ENCODE data around the gene CCL24. TPM values are rescaled to one million over a fixed set of nuclear protein-coding genes. Genes with fewer than 3 reads are reported as not detected.

CCL24 gene
- total and polyA plus RNA-seq, 2 donors from 2014 or later: not detected

DNA sequence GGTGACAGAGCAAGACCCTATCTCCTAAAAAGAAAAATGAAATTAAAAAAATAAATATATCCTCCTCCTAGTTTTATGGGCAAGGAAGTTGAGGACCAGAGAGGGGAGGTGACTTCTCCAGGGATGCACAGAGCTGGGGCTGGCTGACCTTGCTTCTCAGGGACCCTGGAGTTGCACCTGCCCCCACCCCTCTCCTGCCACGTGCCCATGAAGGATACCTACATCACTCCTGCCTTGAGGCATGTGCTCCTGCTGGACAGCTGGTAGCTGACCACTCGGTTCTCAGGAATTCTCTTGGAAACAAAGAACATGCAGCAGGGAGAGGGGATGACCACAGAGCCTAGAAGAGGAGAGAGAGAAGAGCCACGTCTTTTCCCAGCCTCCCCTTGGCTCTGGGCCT is 522 bp downstream of the CCL24 start:
- no peaks in the 10 kb centered on the region for H3K36me3 ChIP-seq (ENCODE audit: control insufficient read depth in 2 of 3, insufficient read depth in 3 of 3, low read length in 3 of 3)
- no peaks in the 10 kb centered on the region for H3K27me3 ChIP-seq (ENCODE audit: control insufficient read depth, insufficient read depth, low read length)
- no peaks in the 10 kb centered on the region for H3K4me1 ChIP-seq (ENCODE audit: control insufficient read depth in 2 of 3, insufficient read depth in 2 of 3, low read depth in 1 of 3, low read length in 3 of 3)
- H3K27ac ChIP-seq (ENCODE audit: low read depth in 2 of 2, low read length in 2 of 2): no peak overlapping the region
- H3K9ac ChIP-seq (ENCODE audit: low read length in 3 of 3): no peak overlapping the region
- no peak overlapping the region for H3K4me3 ChIP-seq (ENCODE audit: low read length in 3 of 3)
- no peak for DNase-seq
- intact Hi-C loops (cut with DNase I): no loop called here
- TF ChIP-seq, protein P1, sequence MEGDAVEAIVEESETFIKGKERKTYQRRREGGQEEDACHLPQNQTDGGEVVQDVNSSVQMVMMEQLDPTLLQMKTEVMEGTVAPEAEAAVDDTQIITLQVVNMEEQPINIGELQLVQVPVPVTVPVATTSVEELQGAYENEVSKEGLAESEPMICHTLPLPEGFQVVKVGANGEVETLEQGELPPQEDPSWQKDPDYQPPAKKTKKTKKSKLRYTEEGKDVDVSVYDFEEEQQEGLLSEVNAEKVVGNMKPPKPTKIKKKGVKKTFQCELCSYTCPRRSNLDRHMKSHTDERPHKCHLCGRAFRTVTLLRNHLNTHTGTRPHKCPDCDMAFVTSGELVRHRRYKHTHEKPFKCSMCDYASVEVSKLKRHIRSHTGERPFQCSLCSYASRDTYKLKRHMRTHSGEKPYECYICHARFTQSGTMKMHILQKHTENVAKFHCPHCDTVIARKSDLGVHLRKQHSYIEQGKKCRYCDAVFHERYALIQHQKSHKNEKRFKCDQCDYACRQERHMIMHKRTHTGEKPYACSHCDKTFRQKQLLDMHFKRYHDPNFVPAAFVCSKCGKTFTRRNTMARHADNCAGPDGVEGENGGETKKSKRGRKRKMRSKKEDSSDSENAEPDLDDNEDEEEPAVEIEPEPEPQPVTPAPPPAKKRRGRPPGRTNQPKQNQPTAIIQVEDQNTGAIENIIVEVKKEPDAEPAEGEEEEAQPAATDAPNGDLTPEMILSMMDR (IDR thresholded peaks at IDR 0.05; ENCODE audit: borderline replicate concordance, extremely low read depth, insufficient read depth): no peak
- FAIRE-seq: no peak
- H3K9me3 ChIP-seq (ENCODE audit: control insufficient read depth in 2 of 3, insufficient read depth in 1 of 3, low read length in 3 of 3): no peaks in the 10 kb centered on the region

DNA sequence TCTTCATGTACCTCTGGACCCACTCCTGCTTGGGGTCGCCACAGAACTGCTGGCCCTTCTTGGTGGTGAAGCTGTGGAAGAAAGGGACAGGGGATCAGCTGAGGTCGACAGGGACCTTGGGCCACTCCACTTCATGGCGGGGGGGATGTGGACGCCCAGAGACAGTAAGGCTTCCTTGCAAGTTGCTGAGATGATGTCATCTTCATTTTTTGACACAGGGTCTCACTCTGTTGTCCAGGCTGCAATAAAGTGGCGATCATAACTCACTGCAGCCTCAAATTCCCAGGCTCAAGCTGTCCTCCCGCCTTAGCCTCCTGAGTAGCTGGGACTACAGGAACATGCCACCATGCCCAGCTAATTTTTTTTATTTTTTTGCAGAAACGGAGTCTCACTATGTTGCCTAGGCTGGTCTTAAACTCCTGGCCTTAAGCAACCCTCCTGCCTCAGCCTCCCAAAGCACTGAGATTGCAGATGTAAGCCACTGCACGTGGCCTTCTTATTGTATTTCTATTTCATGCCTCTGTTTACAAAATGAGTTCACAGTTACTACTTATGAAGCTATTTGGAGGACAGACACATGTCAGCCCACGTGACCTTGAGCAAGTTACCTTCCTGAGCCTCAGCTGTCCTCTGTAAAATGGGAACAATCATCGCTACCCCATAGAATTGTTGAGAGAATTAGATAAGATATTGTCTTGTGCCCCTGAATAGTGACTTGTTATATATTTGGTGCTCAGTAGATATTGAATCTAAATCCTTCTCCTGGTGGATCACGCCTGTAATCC is 1.5 kb downstream of the CCL24 start:
- Histone ChIP-seq H3K9ac (ENCODE audit: low read length in 3 of 3) (no peak overlapping the region), H3K4me3 (ENCODE audit: low read length in 3 of 3) (no peak overlapping the region), H3K9me3 (ENCODE audit: control insufficient read depth in 2 of 3, insufficient read depth in 1 of 3, low read length in 3 of 3) (peaks cover 0 to 3% (median 0%) of the 10 kb centered on the region in 3 donors), H3K36me3 (ENCODE audit: control insufficient read depth in 2 of 3, insufficient read depth in 3 of 3, low read length in 3 of 3) (no peaks in the 10 kb centered on the region), H3K4me1 (ENCODE audit: control insufficient read depth in 2 of 3, insufficient read depth in 2 of 3, low read depth in 1 of 3, low read length in 3 of 3) (no peaks in the 10 kb centered on the region), H3K27me3 (ENCODE audit: control insufficient read depth, insufficient read depth, low read length) (no peaks in the 10 kb centered on the region), H3K27ac (ENCODE audit: low read depth in 2 of 2, low read length in 2 of 2) (no peak overlapping the region)
- TF ChIP-seq, protein P1 (IDR thresholded peaks at IDR 0.05; ENCODE audit: borderline replicate concordance, extremely low read depth, insufficient read depth): no peak
- FAIRE-seq (no peak), DNase-seq (no peak)
- intact Hi-C loops (cut with DNase I): no loop called here

DNA sequence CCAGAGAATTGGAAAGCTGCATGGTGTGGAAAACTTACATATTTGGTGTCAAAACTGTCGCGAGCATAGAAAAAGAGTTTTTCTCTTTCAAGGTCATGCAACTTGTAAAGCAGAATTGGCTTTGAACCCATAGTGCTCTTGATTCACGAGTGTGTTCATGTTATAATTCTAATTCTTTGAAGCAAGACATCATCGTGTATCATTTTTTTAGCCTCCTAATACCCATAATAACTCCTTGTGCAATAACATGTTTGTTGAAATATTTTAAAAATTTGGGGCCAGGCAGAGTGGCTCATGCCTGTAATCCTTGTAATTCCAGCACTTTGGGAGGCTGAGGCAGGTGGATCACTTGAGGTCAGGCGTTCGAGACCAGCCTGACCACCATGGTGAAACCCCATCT is 4.2 kb downstream of the CCL24 start:
- Histone ChIP-seq H3K9ac (ENCODE audit: low read length in 3 of 3) (no peak overlapping the region), H3K27ac (ENCODE audit: low read depth in 2 of 2, low read length in 2 of 2) (no peak overlapping the region), H3K36me3 (ENCODE audit: control insufficient read depth in 2 of 3, insufficient read depth in 3 of 3, low read length in 3 of 3) (no peaks in the 10 kb centered on the region), H3K4me1 (ENCODE audit: control insufficient read depth in 2 of 3, insufficient read depth in 2 of 3, low read depth in 1 of 3, low read length in 3 of 3) (no peaks in the 10 kb centered on the region), H3K9me3 (ENCODE audit: control insufficient read depth in 2 of 3, insufficient read depth in 1 of 3, low read length in 3 of 3) (peaks cover 0 to 11% (median 0%) of the 10 kb centered on the region in 3 donors), H3K27me3 (ENCODE audit: control insufficient read depth, insufficient read depth, low read length) (no peaks in the 10 kb centered on the region), H3K4me3 (ENCODE audit: low read length in 3 of 3) (no peak overlapping the region)
- FAIRE-seq: no peak
- intact Hi-C loops (cut with DNase I): no loop called here
- DNase-seq: no peak
- TF ChIP-seq, protein P1 (IDR thresholded peaks at IDR 0.05; ENCODE audit: borderline replicate concordance, extremely low read depth, insufficient read depth): no peak

All from kidney (tissue), 14 donors.